ENCODE measurements around the gene HNRNPU. TPM values are rescaled to one million over a fixed set of nuclear protein-coding genes. Genes with fewer than 3 reads are reported as not detected.

Gene HNRNPU
- total and polyA plus RNA-seq, 2 of the 13 experiments (the other 11 are each of a cell fraction or from before 2014, with no cell fraction given), result 101 to 508 TPM

GRCh38 chr1:244862699-244863490 lies 1.4 kb downstream of the HNRNPU start (continued):
- TF ChIP-seq, protein P1, sequence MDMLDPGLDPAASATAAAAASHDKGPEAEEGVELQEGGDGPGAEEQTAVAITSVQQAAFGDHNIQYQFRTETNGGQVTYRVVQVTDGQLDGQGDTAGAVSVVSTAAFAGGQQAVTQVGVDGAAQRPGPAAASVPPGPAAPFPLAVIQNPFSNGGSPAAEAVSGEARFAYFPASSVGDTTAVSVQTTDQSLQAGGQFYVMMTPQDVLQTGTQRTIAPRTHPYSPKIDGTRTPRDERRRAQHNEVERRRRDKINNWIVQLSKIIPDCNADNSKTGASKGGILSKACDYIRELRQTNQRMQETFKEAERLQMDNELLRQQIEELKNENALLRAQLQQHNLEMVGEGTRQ (IDR thresholded peaks at IDR 0.05; ENCODE audit: low read depth, low read length), result no peak
- TF ChIP-seq, protein P1 (CRISPR knock-in tag; IDR thresholded peaks at IDR 0.05; ENCODE audit: borderline replicate concordance), result no peak
- TF ChIP-seq ZNF557 (CRISPR knock-in tag; IDR thresholded peaks at IDR 0.05) (0 out of 2 replicates have a peak, but pooled peaks have one; percentile 15), POLR2AphosphoS5 (IDR thresholded peaks at IDR 0.05; ENCODE audit: low read depth, low read length) (no peak), CCDC6 (CRISPR knock-in tag; IDR thresholded peaks at IDR 0.05) (no peak), IKZF5 (CRISPR knock-in tag; IDR thresholded peaks at IDR 0.05) (0 out of 2 replicates have a peak, but pooled peaks have one; percentile 36), ZNF121 (CRISPR knock-in tag; IDR thresholded peaks at IDR 0.05) (no peak; the same call in 1 of the 2 replicates), ZNF251 (CRISPR knock-in tag; IDR thresholded peaks at IDR 0.05) (no peak), ARID2 (CRISPR knock-in tag; IDR thresholded peaks at IDR 0.05; ENCODE audit: borderline replicate concordance) (0 out of 2 replicates have a peak, but pooled peaks have one; percentile 54), ATAD3A (CRISPR knock-in tag; IDR thresholded peaks at IDR 0.05) (no peak), ZFP37 (CRISPR knock-in tag; IDR thresholded peaks at IDR 0.05; ENCODE audit: borderline replicate concordance) (no peak), CREM (IDR thresholded peaks at IDR 0.05) (peak; percentile 58), CREM (CRISPR knock-in tag; IDR thresholded peaks at IDR 0.05) (no peak), HDAC6 (IDR thresholded peaks at IDR 0.05; ENCODE audit: low read depth, low read length) (no peak), ZNF512B (CRISPR knock-in tag; IDR thresholded peaks at IDR 0.05; ENCODE audit: borderline replicate concordance) (no peak), ZNF816 (CRISPR knock-in tag; IDR thresholded peaks at IDR 0.05; ENCODE audit: borderline replicate concordance) (peak; percentile 49; the same call in 1 of the 2 replicates), ZNF263 (CRISPR knock-in tag; IDR thresholded peaks at IDR 0.05) (no peak), SSRP1 (CRISPR knock-in tag; IDR thresholded peaks at IDR 0.05) (no peak)
- TF ChIP-seq, protein P2, sequence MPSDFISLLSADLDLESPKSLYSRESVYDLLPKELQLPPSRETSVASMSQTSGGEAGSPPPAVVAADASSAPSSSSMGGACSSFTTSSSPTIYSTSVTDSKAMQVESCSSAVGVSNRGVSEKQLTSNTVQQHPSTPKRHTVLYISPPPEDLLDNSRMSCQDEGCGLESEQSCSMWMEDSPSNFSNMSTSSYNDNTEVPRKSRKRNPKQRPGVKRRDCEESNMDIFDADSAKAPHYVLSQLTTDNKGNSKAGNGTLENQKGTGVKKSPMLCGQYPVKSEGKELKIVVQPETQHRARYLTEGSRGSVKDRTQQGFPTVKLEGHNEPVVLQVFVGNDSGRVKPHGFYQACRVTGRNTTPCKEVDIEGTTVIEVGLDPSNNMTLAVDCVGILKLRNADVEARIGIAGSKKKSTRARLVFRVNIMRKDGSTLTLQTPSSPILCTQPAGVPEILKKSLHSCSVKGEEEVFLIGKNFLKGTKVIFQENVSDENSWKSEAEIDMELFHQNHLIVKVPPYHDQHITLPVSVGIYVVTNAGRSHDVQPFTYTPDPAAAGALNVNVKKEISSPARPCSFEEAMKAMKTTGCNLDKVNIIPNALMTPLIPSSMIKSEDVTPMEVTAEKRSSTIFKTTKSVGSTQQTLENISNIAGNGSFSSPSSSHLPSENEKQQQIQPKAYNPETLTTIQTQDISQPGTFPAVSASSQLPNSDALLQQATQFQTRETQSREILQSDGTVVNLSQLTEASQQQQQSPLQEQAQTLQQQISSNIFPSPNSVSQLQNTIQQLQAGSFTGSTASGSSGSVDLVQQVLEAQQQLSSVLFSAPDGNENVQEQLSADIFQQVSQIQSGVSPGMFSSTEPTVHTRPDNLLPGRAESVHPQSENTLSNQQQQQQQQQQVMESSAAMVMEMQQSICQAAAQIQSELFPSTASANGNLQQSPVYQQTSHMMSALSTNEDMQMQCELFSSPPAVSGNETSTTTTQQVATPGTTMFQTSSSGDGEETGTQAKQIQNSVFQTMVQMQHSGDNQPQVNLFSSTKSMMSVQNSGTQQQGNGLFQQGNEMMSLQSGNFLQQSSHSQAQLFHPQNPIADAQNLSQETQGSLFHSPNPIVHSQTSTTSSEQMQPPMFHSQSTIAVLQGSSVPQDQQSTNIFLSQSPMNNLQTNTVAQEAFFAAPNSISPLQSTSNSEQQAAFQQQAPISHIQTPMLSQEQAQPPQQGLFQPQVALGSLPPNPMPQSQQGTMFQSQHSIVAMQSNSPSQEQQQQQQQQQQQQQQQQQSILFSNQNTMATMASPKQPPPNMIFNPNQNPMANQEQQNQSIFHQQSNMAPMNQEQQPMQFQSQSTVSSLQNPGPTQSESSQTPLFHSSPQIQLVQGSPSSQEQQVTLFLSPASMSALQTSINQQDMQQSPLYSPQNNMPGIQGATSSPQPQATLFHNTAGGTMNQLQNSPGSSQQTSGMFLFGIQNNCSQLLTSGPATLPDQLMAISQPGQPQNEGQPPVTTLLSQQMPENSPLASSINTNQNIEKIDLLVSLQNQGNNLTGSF (CRISPR knock-in tag; IDR thresholded peaks at IDR 0.05), result peak; percentile 63

All from HepG2 (cell line).